ENCODE data around the gene FOXP1.

Gene FOXP1

GRCh38 chr3:71228156-71228866 lies 355.2 kb downstream of the FOXP1 start:
- ChIA-PET POLR2A (interaction anchor here (1.6 to 2.1 kb wide), 2 partner anchors 10 to 354 kb away, joined by 4 to 5 read pairs; no protein-coding TSS in a partner anchor), CTCF (no interaction called here)
- no peak for DNase-seq (ENCODE audit: extremely low spot score)
- no peak for TF ChIP-seq FOXM1 (IDR thresholded peaks at IDR 0.05; ENCODE audit: borderline replicate concordance)
- peak; percentile 87 for TF ChIP-seq ZNF384 (IDR thresholded peaks at IDR 0.05)
- TF ChIP-seq BHLHE40 (IDR thresholded peaks at IDR 0.05; ENCODE audit: borderline replicate concordance) = no peak
- peak; percentile 75 for TF ChIP-seq PKNOX1 (IDR thresholded peaks at IDR 0.05)
- no peak for TF ChIP-seq HDGF (IDR thresholded peaks at IDR 0.05; ENCODE audit: borderline replicate concordance)
- no peak for TF ChIP-seq FOXK2 (IDR thresholded peaks at IDR 0.05)
- TF ChIP-seq LEF1 (IDR thresholded peaks at IDR 0.05; ENCODE audit: borderline replicate concordance) = no peak
- no peak for TF ChIP-seq ARNT (IDR thresholded peaks at IDR 0.05)
- no peak for TF ChIP-seq TARDBP (IDR thresholded peaks at IDR 0.05)
- TF ChIP-seq ELF4 (IDR thresholded peaks at IDR 0.05) = no peak
- TF ChIP-seq FOXA1 (IDR thresholded peaks at IDR 0.05) = peak; percentile 59; the same call in 1 of the 2 replicates
- no peak for TF ChIP-seq SP1 (IDR thresholded peaks at IDR 0.05)
- peak; percentile 68; the same call in 1 of the 2 replicates for TF ChIP-seq CTBP1 (IDR thresholded peaks at IDR 0.05; ENCODE audit: borderline replicate concordance)
- TF ChIP-seq L3MBTL2 (conservative IDR thresholded peaks at IDR 0.05) = no peak
- TF ChIP-seq NFRKB (IDR thresholded peaks at IDR 0.05) = no peak
- TF ChIP-seq SUZ12 (IDR thresholded peaks at IDR 0.05) = no peak

GRCh38 chr3:71227270-71227661 lies 356.3 kb downstream of the FOXP1 start:
- no peak for DNase-seq (ENCODE audit: extremely low spot score)
- ChIA-PET CTCF (interaction anchor here (0.6 kb wide), 1 partner anchor 1276 kb away, joined by 3 read pairs; no protein-coding TSS in a partner anchor), POLR2A (interaction anchor here (1.6 kb wide), 1 partner anchor 355 kb away, joined by 4 read pairs; no protein-coding TSS in a partner anchor)
- no peak for TF ChIP-seq SP1 (IDR thresholded peaks at IDR 0.05)
- peak; percentile 86 for TF ChIP-seq PKNOX1 (IDR thresholded peaks at IDR 0.05)

GRCh38 chr3:71226565-71227269 lies 356.8 kb downstream of the FOXP1 start:
- TF ChIP-seq SUZ12 (IDR thresholded peaks at IDR 0.05) = no peak
- CTCF ChIA-PET = interaction anchor here (1.5 kb wide), 1 partner anchor 12 kb away, joined by 4 read pairs; no protein-coding TSS in a partner anchor
- DNase-seq (ENCODE audit: extremely low spot score) = no peak
- POLR2A ChIA-PET = interaction anchor here (1.6 kb wide), 1 partner anchor 356 kb away, joined by 4 read pairs; no protein-coding TSS in a partner anchor

GRCh38 chr3:71225951-71226564 lies 357.5 kb downstream of the FOXP1 start:
- ChIA-PET CTCF (interaction anchor here (1.5 kb wide), 1 partner anchor 12 kb away, joined by 4 read pairs; no protein-coding TSS in a partner anchor), POLR2A (no interaction called here)
- TF ChIP-seq SP1 (IDR thresholded peaks at IDR 0.05) (no peak), LEF1 (IDR thresholded peaks at IDR 0.05; ENCODE audit: borderline replicate concordance) (no peak), PKNOX1 (IDR thresholded peaks at IDR 0.05) (no peak), ELF4 (IDR thresholded peaks at IDR 0.05) (no peak), FOXK2 (IDR thresholded peaks at IDR 0.05) (no peak), SUZ12 (IDR thresholded peaks at IDR 0.05) (no peak), BHLHE40 (IDR thresholded peaks at IDR 0.05; ENCODE audit: borderline replicate concordance) (no peak), CTBP1 (IDR thresholded peaks at IDR 0.05; ENCODE audit: borderline replicate concordance) (no peak), TARDBP (IDR thresholded peaks at IDR 0.05) (no peak), L3MBTL2 (conservative IDR thresholded peaks at IDR 0.05) (no peak), ARNT (IDR thresholded peaks at IDR 0.05) (no peak), ZNF384 (IDR thresholded peaks at IDR 0.05) (no peak), NFRKB (IDR thresholded peaks at IDR 0.05) (no peak), FOXM1 (IDR thresholded peaks at IDR 0.05; ENCODE audit: borderline replicate concordance) (no peak), FOXA1 (IDR thresholded peaks at IDR 0.05) (no peak), HDGF (IDR thresholded peaks at IDR 0.05; ENCODE audit: borderline replicate concordance) (no peak)
- no peak for DNase-seq (ENCODE audit: extremely low spot score)

GRCh38 chr3:71225002-71225684 lies 358.4 kb downstream of the FOXP1 start:
- DNase-seq (ENCODE audit: extremely low spot score) = no peak
- ChIA-PET POLR2A (no interaction called here), CTCF (interaction anchor here (1.5 kb wide), 1 partner anchor 13 kb away, joined by 4 read pairs; no protein-coding TSS in a partner anchor)
- TF ChIP-seq SP1 (IDR thresholded peaks at IDR 0.05) (no peak), FOXA1 (IDR thresholded peaks at IDR 0.05) (no peak), ELF4 (IDR thresholded peaks at IDR 0.05) (no peak), LEF1 (IDR thresholded peaks at IDR 0.05; ENCODE audit: borderline replicate concordance) (no peak), CTBP1 (IDR thresholded peaks at IDR 0.05; ENCODE audit: borderline replicate concordance) (no peak), BHLHE40 (IDR thresholded peaks at IDR 0.05; ENCODE audit: borderline replicate concordance) (no peak), NFRKB (IDR thresholded peaks at IDR 0.05) (no peak), ARNT (IDR thresholded peaks at IDR 0.05) (no peak), HDGF (IDR thresholded peaks at IDR 0.05; ENCODE audit: borderline replicate concordance) (no peak), PKNOX1 (IDR thresholded peaks at IDR 0.05) (no peak), SUZ12 (IDR thresholded peaks at IDR 0.05) (no peak), ZNF384 (IDR thresholded peaks at IDR 0.05) (no peak), L3MBTL2 (conservative IDR thresholded peaks at IDR 0.05) (no peak)

Measured in HEK293T (cell line).